Midbrain (tissue), 1 donor: ENCODE data around the gene NGFR.
"Not testable (repeated sequence)": the region's sequence is repeated elsewhere in the genome, so short reads cannot be mapped to it uniquely, and the experiment has no call there.

Experiments used
- DNase-seq: peaks from one replicate; lab custom pipeline; 2025; lab: John Stamatoyannopoulos, UW

NGFR gene

GRCh38 chr17:49496183-49496866 is 1.2 kb downstream of the NGFR start:
- DNase-seq: peak; percentile 59

GRCh38 chr17:49496867-49497147 is 1.7 kb downstream of the NGFR start:
- no peak for DNase-seq

GRCh38 chr17:49497148-49498028 is 2.3 kb downstream of the NGFR start:
- peak; percentile 8 for DNase-seq

- DNase-seq: no peak
These were observed 3.0 kb downstream of the NGFR start for GRCh38 chr17:49498029-49498615.

- no peak for DNase-seq
These were observed 6.4 kb downstream of the NGFR start for GRCh38 chr17:49501496-49501895.

- DNase-seq: no peak
These were observed 7.2 kb downstream of the NGFR start for GRCh38 chr17:49502254-49502653.

- DNase-seq: not testable (repeated sequence)
These were observed 7.6 kb downstream of the NGFR start for GRCh38 chr17:49502680-49503079.

GRCh38 chr17:49504369-49504768 is 9.3 kb downstream of the NGFR start:
- no peak for DNase-seq

- no peak for DNase-seq
These were observed 10.8 kb downstream of the NGFR start for GRCh38 chr17:49505854-49506253.

- DNase-seq: no peak
These were observed 11.2 kb downstream of the NGFR start for GRCh38 chr17:49506282-49506681.

- no peak for DNase-seq
These were observed 13.2 kb downstream of the NGFR start for GRCh38 chr17:49508061-49508865.

GRCh38 chr17:49508866-49509587 is 13.9 kb downstream of the NGFR start:
- DNase-seq: no peak

- no peak for DNase-seq
These were observed 14.5 kb downstream of the NGFR start for GRCh38 chr17:49509588-49509917.

- no peak for DNase-seq
These were observed 15.1 kb downstream of the NGFR start for GRCh38 chr17:49510059-49510719.

GRCh38 chr17:49510720-49511110 is 15.6 kb downstream of the NGFR start:
- no peak for DNase-seq

GRCh38 chr17:49511810-49512209 is 16.7 kb downstream of the NGFR start:
- no peak for DNase-seq

GRCh38 chr17:49512296-49513043 is 17.4 kb downstream of the NGFR start:
- no peak for DNase-seq

- DNase-seq: no peak
These were observed 17.9 kb downstream of the NGFR start for GRCh38 chr17:49513044-49513395.

- DNase-seq: no peak
These were observed 18.5 kb downstream of the NGFR start for GRCh38 chr17:49513641-49514040.

- DNase-seq: no peak
These were observed 19.1 kb downstream of the NGFR start for GRCh38 chr17:49514071-49514721.
